H1 (cell line): ENCODE results near the gene ASZ1. TPM values are rescaled to one million over a fixed set of nuclear protein-coding genes. Genes with fewer than 3 reads are reported as not detected.
A peak's percentile ranks its signal among the peaks of the same experiment; 100 is the strongest.

ENCODE experiments used
- CTCF ChIA-PET: fragments of 300-600 bp; sonication (Branson Sonifier 250); formaldehyde crosslinking; loops from one replicate; lab custom pipeline; 2021; ENCODE audit not compliant: partially characterized antibody; lab: Charles Lee
- POLR2A ChIA-PET: fragments of 300-600 bp; sonication (Branson Sonifier 250); formaldehyde crosslinking; loops from one replicate; lab custom pipeline; 2021; ENCODE audit warnings: inconsistent platforms; ENCODE audit not compliant: partially characterized antibody; lab: Charles Lee
- DNase-seq, 2 experiments: peaks; one replicate each; pipeline versions ENCODE4 v3.0.0 to v3.0.0-alpha.2; 2010 to 2022; ENCODE audit warnings: low spot score in 2 of 2, low read depth in 1 of 2, mixed read lengths in 1 of 2
- FAIRE-seq: peaks from 2 replicates; lab custom pipeline; 2011; peaks lifted over from hg19 to GRCh38; lab: Jason Lieb, UNC
- H2AFZ ChIP-seq: 2 replicates; pipeline ENCODE4 v1.8.1; 2012; ENCODE audit warnings: low read length, inconsistent platforms
- H2AK5ac ChIP-seq: 2 replicates; pipeline ENCODE4 v1.6.1; 2013; ENCODE audit warnings: low read depth, low read length
- H2BK120ac ChIP-seq: replicated peaks from 2 replicates; pipeline ENCODE3; 2013; ENCODE audit warnings: low read depth, low read length, inconsistent platforms
- H2BK12ac ChIP-seq: 2 replicates; pipeline ENCODE4 v1.6.1; 2013; ENCODE audit warnings: low read depth, low read length
- H2BK15ac ChIP-seq: 2 replicates; pipeline ENCODE4 v1.6.1; 2013; ENCODE audit warnings: low read length
- H2BK20ac ChIP-seq: 2 replicates; pipeline ENCODE4 v1.6.1; 2013; ENCODE audit warnings: low read length
- H2BK5ac ChIP-seq: 2 replicates; pipeline ENCODE4 v1.6.1; 2013; ENCODE audit warnings: low read depth, low read length
- H3K14ac ChIP-seq: 2 replicates; pipeline ENCODE4 v1.6.1; 2013; ENCODE audit warnings: inconsistent platforms; ENCODE audit not compliant: insufficient read length
- H3K18ac ChIP-seq: 2 replicates; pipeline ENCODE4 v1.6.1; 2013; ENCODE audit warnings: low read length; ENCODE audit errors: extremely low read depth
- H3K23ac ChIP-seq: 2 replicates; pipeline ENCODE4 v1.6.1; 2013; ENCODE audit warnings: inconsistent platforms; ENCODE audit not compliant: insufficient read length
- H3K23me2 ChIP-seq: 2 replicates; pipeline ENCODE4 v1.6.1; 2013; ENCODE audit warnings: low read depth, low read length
- H3K27ac ChIP-seq: 2 replicates; pipeline ENCODE4 v1.6.1; 2011; ENCODE audit warnings: low read depth, low read length, inconsistent platforms
- H3K27me3 ChIP-seq, 4 experiments: replicated peaks in 1 of 4; 1 replicate in 1 of 4; 2 replicates in 3 of 4; pipeline versions ENCODE4 v1.6.1 to v1.8.1; 2011 to 2013; ENCODE audit warnings: low read length in 3 of 4, mild to moderate bottlenecking in 3 of 4, inconsistent platforms in 2 of 4, mixed read lengths in 2 of 4, moderate library complexity in 1 of 4; ENCODE audit not compliant: control insufficient read depth in 3 of 4, insufficient read depth in 3 of 4; ENCODE audit errors: extremely low read depth in 1 of 4
- H3K36me3 ChIP-seq, 4 experiments: 2 replicates each; pipeline versions ENCODE4 v1.6.1 to v1.8.1; 2011 to 2013; ENCODE audit warnings: mild to moderate bottlenecking in 4 of 4, low read length in 3 of 4, moderate library complexity in 2 of 4, control low read depth in 1 of 4, inconsistent platforms in 1 of 4; ENCODE audit not compliant: insufficient read depth in 4 of 4, control insufficient read depth in 2 of 4
- H3K4ac ChIP-seq: replicated peaks from 2 replicates; pipeline ENCODE3; 2013; ENCODE audit warnings: low read length, low read depth, mixed read lengths, inconsistent platforms; ENCODE audit not compliant: insufficient read length
- H3K4me1 ChIP-seq, 4 experiments: replicated peaks in 1 of 4; 1 replicate in 1 of 4; 2 replicates in 3 of 4; pipeline versions ENCODE4 v1.6.1 to v1.8.1; 2011 to 2013; ENCODE audit warnings: low read length in 3 of 4, inconsistent platforms in 2 of 4, mixed read lengths in 1 of 4; ENCODE audit not compliant: insufficient read depth in 4 of 4, control insufficient read depth in 3 of 4
- H3K4me2 ChIP-seq, 2 experiments: 2 replicates each; pipeline versions ENCODE4 v1.6.1 to v1.8.1; 2011 to 2013; ENCODE audit warnings: low read depth in 2 of 2, low read length in 2 of 2, control low read depth in 1 of 2, inconsistent platforms in 1 of 2, mild to moderate bottlenecking in 1 of 2; ENCODE audit not compliant: insufficient read depth in 1 of 2
- H3K4me3 ChIP-seq, 4 experiments: fragments of 200-600, 300-600 bp in 1 of 4; sonication (generic), shearing (Covaris generic), sonication (Bioruptor Twin) in 1 of 4; 2 replicates each; pipeline versions ENCODE4 v1.5.1 to v1.8.1; 2011 to 2016; ENCODE audit warnings: low read length in 4 of 4, low read depth in 3 of 4, control low read depth in 2 of 4, inconsistent platforms in 2 of 4, mild to moderate bottlenecking in 2 of 4, mixed read lengths in 1 of 4, moderate library complexity in 1 of 4; ENCODE audit not compliant: insufficient read depth in 2 of 4; ENCODE audit errors: extremely low read depth in 1 of 4
- H3K56ac ChIP-seq: replicated peaks from 2 replicates; pipeline ENCODE3; 2013; ENCODE audit warnings: low read depth, mild to moderate bottlenecking, mixed read lengths, low read length, inconsistent platforms; ENCODE audit not compliant: insufficient read length
- H3K79me1 ChIP-seq: 2 replicates; pipeline ENCODE4 v1.6.1; 2013; ENCODE audit warnings: low read depth, low read length, control low read depth
- H3K79me2 ChIP-seq, 2 experiments: 2 replicates each; pipeline versions ENCODE4 v1.6.1 to v1.8.1; 2012 to 2013; ENCODE audit warnings: low read length in 2 of 2, mild to moderate bottlenecking in 2 of 2, inconsistent platforms in 1 of 2; ENCODE audit not compliant: insufficient read depth in 2 of 2, control insufficient read depth in 1 of 2
- H3K9ac ChIP-seq, 4 experiments: replicated peaks in 1 of 4; 1 replicate in 1 of 4; 2 replicates in 3 of 4; pipeline versions ENCODE4 v1.6.1 to v1.8.1; 2011 to 2013; ENCODE audit warnings: low read depth in 3 of 4, low read length in 3 of 4, control low read depth in 2 of 4, mild to moderate bottlenecking in 2 of 4, moderate library complexity in 2 of 4, inconsistent platforms in 1 of 4; ENCODE audit errors: extremely low read depth in 1 of 4
- H3K9me3 ChIP-seq, 2 experiments: 2 replicates each; pipeline versions ENCODE4 v1.6.1 to v1.8.1; 2012 to 2013; ENCODE audit warnings: mild to moderate bottlenecking in 2 of 2, moderate library complexity in 2 of 2, control low read depth in 1 of 2, inconsistent platforms in 1 of 2, low read depth in 1 of 2, low read length in 1 of 2, mixed read lengths in 1 of 2; ENCODE audit not compliant: insufficient read depth in 2 of 2
- H4K20me1 ChIP-seq, 2 experiments: replicated peaks in 1 of 2; 2 replicates each; pipeline versions ENCODE3 to v1.8.1; 2011 to 2013; ENCODE audit warnings: inconsistent platforms in 2 of 2, low read length in 2 of 2, mild to moderate bottlenecking in 1 of 2; ENCODE audit not compliant: insufficient read depth in 2 of 2, control insufficient read depth in 1 of 2
- H4K5ac ChIP-seq: 2 replicates; pipeline ENCODE4 v1.6.1; 2013; ENCODE audit warnings: low read length, low read depth, mixed read lengths, inconsistent platforms; ENCODE audit not compliant: insufficient read length
- H4K8ac ChIP-seq: 2 replicates; pipeline ENCODE4 v1.8.0; 2013; ENCODE audit warnings: mild to moderate bottlenecking, moderate library complexity, low read length, inconsistent platforms; ENCODE audit not compliant: insufficient read depth; ENCODE audit errors: extremely low read depth
- H4K91ac ChIP-seq: replicated peaks from 2 replicates; pipeline ENCODE3; 2013; ENCODE audit warnings: low read length, mixed read lengths, inconsistent platforms; ENCODE audit not compliant: insufficient read length
- ASH2L ChIP-seq: fragments of 200-600, 300-600 bp; sonication (generic); IDR thresholded peaks from one replicate; pipeline ENCODE4 v1.7.1; 2017; ENCODE audit warnings: low read length
- CHD1 ChIP-seq: IDR thresholded peaks from 2 replicates; pipeline ENCODE4 v1.6.1; 2012; ENCODE audit warnings: low read depth, low read length, improper control_type of control experiment
- EZH2 ChIP-seq: fragments of 200-600 bp; sonication (generic); IDR thresholded peaks from 2 replicates; pipeline ENCODE4 v1.7.1; 2012; ENCODE audit warnings: low read depth, mild to moderate bottlenecking, moderate library complexity, low read length, inconsistent platforms; ENCODE audit not compliant: severe bottlenecking
- KDM5A ChIP-seq: fragments of 200-600 bp; IDR thresholded peaks from 2 replicates; pipeline ENCODE4 v1.7.1; 2012; ENCODE audit warnings: mild to moderate bottlenecking, low read length, inconsistent platforms, mixed read lengths
- RAD21 ChIP-seq, 2 experiments: IDR thresholded peaks in 1 of 2; conservative IDR thresholded peaks in 1 of 2; 2 replicates each; pipeline ENCODE4 v1.6.1; 2011; ENCODE audit warnings: low read depth in 2 of 2, low read length in 2 of 2, improper control_type of control experiment in 1 of 2, inconsistent platforms in 1 of 2, mild to moderate bottlenecking in 1 of 2, moderate library complexity in 1 of 2
- RBBP5 ChIP-seq: IDR thresholded peaks from 2 replicates; pipeline ENCODE4 v1.7.1; 2012; ENCODE audit warnings: low read depth, mild to moderate bottlenecking, inconsistent platforms, low read length, moderate library complexity, borderline replicate concordance
- RXRA ChIP-seq: IDR thresholded peaks from 2 replicates; pipeline ENCODE4 v1.6.1; 2011; ENCODE audit warnings: low read depth, mild to moderate bottlenecking, low read length, moderate library complexity; ENCODE audit not compliant: insufficient read depth
- SIN3A ChIP-seq, 2 experiments: IDR thresholded peaks in 1 of 2; conservative IDR thresholded peaks in 1 of 2; 2 replicates each; pipeline ENCODE4 v1.6.1; 2011 to 2012; ENCODE audit warnings: low read length in 2 of 2, improper control_type of control experiment in 1 of 2, low read depth in 1 of 2, mild to moderate bottlenecking in 1 of 2
- SP2 ChIP-seq: IDR thresholded peaks from 2 replicates; pipeline ENCODE4 v1.6.1; 2012; ENCODE audit warnings: mild to moderate bottlenecking, low read length, inconsistent platforms
- SP4 ChIP-seq: IDR thresholded peaks from 2 replicates; pipeline ENCODE4 v1.6.1; 2012; ENCODE audit warnings: low read length, inconsistent platforms
- YY1 ChIP-seq: IDR thresholded peaks from 2 replicates; pipeline ENCODE4 v1.6.1; 2011; ENCODE audit warnings: low read depth, mild to moderate bottlenecking, low read length
- WGBS, 2 experiments: shearing (Covaris generic) in 1 of 2; methylation state at CpG; one replicate each; pipeline versions ENCODE4 v1.1.6 to v1.1.7; 2013 to 2015; ENCODE audit warnings: low lambda C conversion rate in 2 of 2, mixed read lengths in 2 of 2, inconsistent platforms in 1 of 2, low coverage in 1 of 2, missing lambda C conversion rate in 1 of 2; ENCODE audit not compliant: insufficient replicate concordance in 2 of 2, insufficient coverage in 1 of 2, insufficient read length in 1 of 2; ENCODE audit errors: extremely low coverage in 1 of 2, missing lambda C conversion rate in 1 of 2; 5-methylcytosine and 5-hydroxymethylcytosine counted together
- polyA plus RNA-seq, 7 experiments: library from polyadenylated mRNA; depleted of rRNA in 3 of 7; stranded (reverse) in 5 of 7; unstranded in 2 of 7; fragments of >200 nt in 5 of 7; fragments of 200-250 nt in 2 of 7; gene quantifications; 1 replicate in 5 of 7; 2 replicates in 1 of 7; 4 replicates in 1 of 7; pipeline versions ENCODE4 v1.2.1 to v1.2.3, GENCODE V29; 2011 to 2013; ENCODE audit warnings: missing spikeins in 2 of 7, mixed read lengths in 2 of 7
- total RNA-seq: library from RNA; stranded (reverse); fragmentation: NEBNext Ultra II Directional; extraction: Animal tissue kit (Norgen Biotek cat#: 25700); gene quantifications from 2 replicates; pipeline ENCODE4 v1.2.1, GENCODE V29; 2021

The ASZ1 gene
- total and polyA plus RNA-seq, 2 of the 8 experiments (the other 6 are each of a cell fraction or from before 2014, with no cell fraction given) = not detected

- FAIRE-seq (no peak), DNase-seq (peak in 1 of 2 experiments; percentile 72)
- H3K79me2 ChIP-seq = no peaks in the 10 kb centered on the region
- H3K4me2 ChIP-seq = peak overlapping the region; percentile 96 to 98
- H2BK20ac ChIP-seq = no peak overlapping the region
- CTCF ChIA-PET = interaction anchor here (0.9 to 2.6 kb wide), 10 partner anchors 9 to 153 kb away, joined by 3 to 14 read pairs (median 5); no protein-coding TSS in a partner anchor
- WGBS, 2 experiments = 3% methylated on average over 48 of the region's 67 CpGs; no CpG with 5 or more reads in 1 of the 2 experiments
- no peak overlapping the region for H3K9ac ChIP-seq
- no peak overlapping the region for H2AK5ac ChIP-seq
- no peak overlapping the region; the same call in 1 of the 2 replicates for H2BK15ac ChIP-seq
- H4K91ac ChIP-seq = no peak overlapping the region
- no peak overlapping the region for H2BK120ac ChIP-seq
- no peak overlapping the region for H3K27ac ChIP-seq
- no peak overlapping the region for H3K14ac ChIP-seq
- H3K4ac ChIP-seq = no peak overlapping the region
- no peak overlapping the region for H3K23ac ChIP-seq
- H3K18ac ChIP-seq = 0 out of 2 replicates have a peak overlapping the region, but pooled peaks have one; percentile 32
- no peak overlapping the region for H3K56ac ChIP-seq
- no peaks in the 10 kb centered on the region for H3K9me3 ChIP-seq
- POLR2A ChIA-PET = no interaction called here
- peaks cover 17% of the 10 kb centered on the region for H3K23me2 ChIP-seq
- 0 out of 2 replicates have a peak overlapping the region, but pooled peaks have one; percentile 4 for H4K8ac ChIP-seq
- no peak overlapping the region for H4K5ac ChIP-seq
- peaks cover 0 to 5% of the 10 kb centered on the region in 2 experiments for H4K20me1 ChIP-seq
- no peak overlapping the region for H2BK5ac ChIP-seq
- H3K36me3 ChIP-seq = peaks cover 0 to 3% (median 0%) of the 10 kb centered on the region in 4 experiments; a peak in 1 of 8 replicates
- H3K79me1 ChIP-seq = no peaks in the 10 kb centered on the region
- peaks cover 51 to 73% (median 69%) of the 10 kb centered on the region in 4 experiments for H3K27me3 ChIP-seq
- H3K4me1 ChIP-seq = peaks cover 0 to 16% (median 4%) of the 10 kb centered on the region in 4 experiments; a peak in 3 of 7 replicates
- H3K4me3 ChIP-seq = peak overlapping the region; percentile 32 to 70 (median 45)
- peak overlapping the region; percentile 62; the same call in 1 of the 2 replicates for H2AFZ ChIP-seq
- 0 out of 2 replicates have a peak overlapping the region, but pooled peaks have one; percentile 27 for H2BK12ac ChIP-seq
- TF ChIP-seq KDM5A (no peak), RBBP5 (no peak), RXRA (no peak), CHD1 (no peak), ASH2L (peak; percentile 35), SP2 (no peak), EZH2 (peak; percentile 36), SIN3A (conservative IDR thresholded peaks at IDR 0.05 in 1 of 2, IDR thresholded peaks at IDR 0.05 in 1 of 2; ENCODE audit: low read depth in 1 of 2, low read length in 2 of 2) (no peak), YY1 (no peak), SP4 (no peak), RAD21 (IDR thresholded peaks at IDR 0.05 in 1 of 2, conservative IDR thresholded peaks at IDR 0.05 in 1 of 2; ENCODE audit: low read depth in 2 of 2, low read length in 2 of 2) (no peak)
Measured at GRCh38 chr7:117323851-117324711, 103.2 kb downstream of the ASZ1 start.
